GM10266 (cell line): ENCODE results near the gene PCGF1.

Experiments
- DNase-seq: peaks from one replicate; pipeline ENCODE4 v3.0.0; 2012; ENCODE audit errors: extremely low spot score
- CTCF ChIP-seq: IDR thresholded peaks from 2 replicates; pipeline ENCODE4 v1.5.1; 2012; ENCODE audit warnings: mild to moderate bottlenecking, low read depth; ENCODE audit not compliant: control insufficient read depth, insufficient read depth; ENCODE audit errors: missing control alignments

PCGF1 gene

DNA sequence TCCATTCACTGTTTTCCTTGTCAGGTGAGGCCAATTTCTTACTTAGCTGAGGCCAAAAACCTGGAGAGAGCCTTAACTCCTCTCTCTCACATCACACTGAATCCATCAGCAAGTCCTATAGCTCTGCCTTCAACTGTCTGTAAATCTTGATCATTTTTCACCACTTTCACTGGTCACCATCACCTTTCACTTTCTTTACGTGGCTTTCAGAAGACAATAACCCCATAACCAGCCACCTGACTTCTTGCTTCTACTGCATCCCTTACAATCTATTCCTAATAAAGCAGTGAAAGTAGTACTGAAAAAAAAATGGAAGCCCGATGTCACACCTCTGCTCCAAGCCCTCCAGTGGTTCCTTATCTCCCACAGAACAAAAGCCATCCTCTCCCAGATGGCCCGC is 38.5 kb upstream of the PCGF1 start:
- no peak for TF ChIP-seq CTCF
- no peak for DNase-seq

GRCh38 chr2:74544634-74545033 is 37.1 kb upstream of the PCGF1 start:
- TF ChIP-seq CTCF: peak; percentile 31
- peak; percentile 36 for DNase-seq

DNA sequence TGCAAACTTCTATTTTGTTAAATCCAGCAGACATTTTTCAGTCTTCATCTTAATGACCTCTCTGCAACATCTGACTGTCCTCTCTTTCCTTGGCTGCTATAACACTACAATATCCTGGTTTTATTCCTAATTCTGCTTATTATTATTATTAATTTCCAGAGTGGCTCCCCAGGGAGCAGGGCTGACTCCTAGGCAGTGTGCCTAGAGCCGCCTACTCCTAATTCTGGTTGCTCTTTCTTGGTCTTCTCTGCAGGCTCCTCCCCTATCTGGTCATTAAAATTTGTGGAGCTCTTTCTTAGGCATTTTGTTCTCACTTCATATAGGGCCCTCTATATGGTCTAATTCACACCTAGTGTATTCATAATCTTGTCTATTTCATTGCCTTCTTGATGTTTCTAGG is 35.5 kb upstream of the PCGF1 start:
- TF ChIP-seq CTCF: no peak
- no peak for DNase-seq

GRCh38 chr2:74540291-74540690 is 32.8 kb upstream of the PCGF1 start:
- no peak for TF ChIP-seq CTCF
- no peak for DNase-seq

DNA sequence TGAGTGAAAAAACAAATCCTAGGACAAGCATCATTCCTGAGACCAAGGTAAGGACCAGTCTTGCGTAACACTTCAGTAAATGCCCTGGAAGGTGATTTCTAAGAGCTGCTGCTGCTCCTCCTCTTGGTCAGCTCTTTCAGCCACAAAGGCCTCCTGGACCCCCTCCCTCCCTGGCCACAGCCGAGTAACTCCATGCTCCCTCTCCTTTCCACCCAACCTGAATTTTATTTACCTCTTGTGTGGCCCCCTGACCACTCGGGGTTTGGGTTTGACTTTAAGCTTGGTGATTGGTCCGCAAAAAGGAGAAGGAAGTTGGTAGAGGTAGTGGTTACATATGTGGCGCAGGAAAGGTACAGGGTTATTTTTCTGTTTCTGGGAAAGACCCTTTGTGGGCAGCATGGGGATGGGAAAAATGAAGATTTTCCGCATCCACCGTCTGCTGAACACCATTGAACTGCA is 31.4 kb upstream of the PCGF1 start:
- DNase-seq: peak; percentile 58

DNA sequence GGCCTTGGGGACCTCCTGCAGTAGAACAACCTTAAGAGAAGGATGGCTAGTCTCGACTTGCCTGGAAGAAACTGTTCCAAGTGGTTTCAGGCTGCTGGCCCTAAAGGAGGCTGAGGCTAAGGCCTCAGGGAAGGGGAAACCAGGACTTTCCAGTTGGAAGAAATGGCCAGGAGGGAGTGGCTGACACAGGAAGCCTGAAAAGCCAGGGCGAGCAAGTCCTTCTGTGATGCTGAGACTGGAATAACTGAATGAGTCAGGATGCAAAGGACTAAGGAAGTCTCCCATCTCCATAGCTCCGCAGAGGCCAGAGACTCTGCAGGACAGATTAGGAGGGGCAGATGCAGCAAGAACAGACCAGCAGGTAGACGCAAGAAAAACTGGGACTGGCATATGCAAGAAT is 29.6 kb upstream of the PCGF1 start:
- no peak for DNase-seq

More for the DNA sequence above, 31.4 kb upstream of the PCGF1 start:
- TF ChIP-seq CTCF: no peak

More for the DNA sequence above, 29.6 kb upstream of the PCGF1 start:
- TF ChIP-seq CTCF: no peak
